ENCODE measurements around the gene PLOD2. TPM values are rescaled to one million over a fixed set of nuclear protein-coding genes. Genes with fewer than 3 reads are reported as not detected.

PLOD2 gene
- total RNA-seq, 2 experiments from 2014 or later = 1.1 to 1.3 TPM

- POLR2A ChIA-PET = no interaction called here
These were observed 102.7 kb downstream of the PLOD2 start for GRCh38 chr3:146058241-146058640.

GRCh38 chr3:146052791-146053310, 108.1 kb downstream of the PLOD2 start:
- H3K4me1 Mint-ChIP-seq = no peaks in the 10 kb centered on the region
- no peaks in the 10 kb centered on the region for H3K36me3 Mint-ChIP-seq (ENCODE audit: low read depth)
- H3K27ac Mint-ChIP-seq = no peak overlapping the region
- no peaks in the 10 kb centered on the region for H3K9me3 Mint-ChIP-seq (ENCODE audit: low read depth)
- no peaks in the 10 kb centered on the region for H3K27me3 Mint-ChIP-seq
- CTCF ChIA-PET = interaction anchor here (0.8 kb wide), 1 partner anchor 13 kb away, joined by 3 read pairs; no protein-coding TSS in a partner anchor
- DNase-seq (no peak), ATAC-seq (no peak)
- H3K4me3 Mint-ChIP-seq = no peak overlapping the region
- intact Hi-C loops (cut with DNase I, micrococcal nuclease) = no loop called here
- POLR2A ChIA-PET = no interaction called here

More at GRCh38 chr3:146058241-146058640, 102.7 kb downstream of the PLOD2 start:
- DNase-seq (no peak), ATAC-seq (no peak)
- Mint-ChIP-seq H3K4me1 (no peaks in the 10 kb centered on the region), H3K36me3 (ENCODE audit: low read depth) (no peaks in the 10 kb centered on the region), H3K27me3 (no peaks in the 10 kb centered on the region), H3K4me3 (no peak overlapping the region), H3K27ac (no peak overlapping the region), H3K9me3 (ENCODE audit: low read depth) (no peaks in the 10 kb centered on the region)
- intact Hi-C loops (cut with DNase I, micrococcal nuclease) = no loop called here
- CTCF ChIA-PET = no interaction called here

GRCh38 chr3:146052056-146052790, 108.8 kb downstream of the PLOD2 start:
- Mint-ChIP-seq H3K4me1 (no peaks in the 10 kb centered on the region), H3K9me3 (ENCODE audit: low read depth) (no peaks in the 10 kb centered on the region), H3K36me3 (ENCODE audit: low read depth) (no peaks in the 10 kb centered on the region), H3K27ac (no peak overlapping the region), H3K27me3 (no peaks in the 10 kb centered on the region), H3K4me3 (no peak overlapping the region)
- intact Hi-C loops (cut with DNase I, micrococcal nuclease) = no loop called here
- CTCF ChIA-PET = interaction anchor here (0.8 kb wide), 1 partner anchor 13 kb away, joined by 3 read pairs; no protein-coding TSS in a partner anchor
- DNase-seq (no peak), ATAC-seq (no peak)
- POLR2A ChIA-PET = no interaction called here

GRCh38 chr3:146050691-146051090, 110.3 kb downstream of the PLOD2 start:
- Mint-ChIP-seq H3K36me3 (ENCODE audit: low read depth) (no peaks in the 10 kb centered on the region), H3K27ac (no peak overlapping the region), H3K9me3 (ENCODE audit: low read depth) (peaks cover 4% of the 10 kb centered on the region), H3K4me3 (no peak overlapping the region), H3K27me3 (no peaks in the 10 kb centered on the region), H3K4me1 (no peaks in the 10 kb centered on the region)
- ATAC-seq (no peak), DNase-seq (no peak)
- CTCF ChIA-PET = interaction anchor here (1.3 kb wide), 1 partner anchor 15 kb away, joined by 3 read pairs; no protein-coding TSS in a partner anchor
- intact Hi-C loops (cut with DNase I, micrococcal nuclease) = no loop called here
- POLR2A ChIA-PET = no interaction called here

- ChIA-PET CTCF (no interaction called here), POLR2A (no interaction called here)
- H3K4me3 Mint-ChIP-seq = no peak overlapping the region
- H3K4me1 Mint-ChIP-seq = no peaks in the 10 kb centered on the region
- no peak overlapping the region for H3K27ac Mint-ChIP-seq
- H3K9me3 Mint-ChIP-seq (ENCODE audit: low read depth) = peaks cover 4% of the 10 kb centered on the region
- no peaks in the 10 kb centered on the region for H3K36me3 Mint-ChIP-seq (ENCODE audit: low read depth)
- intact Hi-C loops (cut with DNase I, micrococcal nuclease) = no loop called here
- ATAC-seq (no peak), DNase-seq (no peak)
- H3K27me3 Mint-ChIP-seq = no peaks in the 10 kb centered on the region
These were observed 113.5 kb downstream of the PLOD2 start for GRCh38 chr3:146047485-146047884.

GRCh38 chr3:146044046-146044445, 116.9 kb downstream of the PLOD2 start:
- CTCF ChIA-PET = no interaction called here
- no peak for ATAC-seq
- Mint-ChIP-seq H3K27me3 (no peaks in the 10 kb centered on the region), H3K4me3 (no peak overlapping the region), H3K9me3 (ENCODE audit: low read depth) (peaks cover 4% of the 10 kb centered on the region), H3K27ac (no peak overlapping the region), H3K4me1 (no peaks in the 10 kb centered on the region), H3K36me3 (ENCODE audit: low read depth) (no peaks in the 10 kb centered on the region)
- no peak for DNase-seq
- POLR2A ChIA-PET = no interaction called here
- intact Hi-C loops (cut with DNase I, micrococcal nuclease) = no loop called here

- no peak for ATAC-seq
- H3K27ac Mint-ChIP-seq = no peak overlapping the region
- no peak for DNase-seq
- H3K4me1 Mint-ChIP-seq = no peaks in the 10 kb centered on the region
- H3K4me3 Mint-ChIP-seq = no peak overlapping the region
- no peaks in the 10 kb centered on the region for H3K36me3 Mint-ChIP-seq (ENCODE audit: low read depth)
- intact Hi-C loops (cut with DNase I, micrococcal nuclease) = no loop called here
- no peaks in the 10 kb centered on the region for H3K9me3 Mint-ChIP-seq (ENCODE audit: low read depth)
- CTCF ChIA-PET = no interaction called here
- POLR2A ChIA-PET = no interaction called here
- no peaks in the 10 kb centered on the region for H3K27me3 Mint-ChIP-seq
These were observed 120.4 kb downstream of the PLOD2 start for GRCh38 chr3:146040630-146041029.

- Mint-ChIP-seq H3K27ac (no peak overlapping the region), H3K27me3 (no peaks in the 10 kb centered on the region), H3K9me3 (ENCODE audit: low read depth) (no peaks in the 10 kb centered on the region), H3K36me3 (ENCODE audit: low read depth) (no peaks in the 10 kb centered on the region), H3K4me1 (no peaks in the 10 kb centered on the region), H3K4me3 (no peak overlapping the region)
- intact Hi-C loops (cut with DNase I, micrococcal nuclease) = no loop called here
- DNase-seq (no peak), ATAC-seq (no peak)
- ChIA-PET CTCF (no interaction called here), POLR2A (no interaction called here)
These were observed 123.3 kb downstream of the PLOD2 start for GRCh38 chr3:146037697-146038096.

- ATAC-seq (no peak), DNase-seq (no peak)
- H3K4me1 Mint-ChIP-seq = no peaks in the 10 kb centered on the region
- no peaks in the 10 kb centered on the region for H3K27me3 Mint-ChIP-seq
- H3K9me3 Mint-ChIP-seq (ENCODE audit: low read depth) = peaks cover 2% of the 10 kb centered on the region
- H3K27ac Mint-ChIP-seq = no peak overlapping the region
- CTCF ChIA-PET = no interaction called here
- no peak overlapping the region for H3K4me3 Mint-ChIP-seq
- no peaks in the 10 kb centered on the region for H3K36me3 Mint-ChIP-seq (ENCODE audit: low read depth)
- POLR2A ChIA-PET = no interaction called here
- intact Hi-C loops (cut with DNase I, micrococcal nuclease) = no loop called here
These were observed 124.7 kb downstream of the PLOD2 start for GRCh38 chr3:146036281-146036680.

GRCh38 chr3:146035366-146035765, 125.6 kb downstream of the PLOD2 start:
- intact Hi-C loops (cut with DNase I, micrococcal nuclease) = no loop called here
- ChIA-PET POLR2A (no interaction called here), CTCF (no interaction called here)
- H3K27ac Mint-ChIP-seq = no peak overlapping the region
- H3K27me3 Mint-ChIP-seq = no peaks in the 10 kb centered on the region
- no peak overlapping the region for H3K4me3 Mint-ChIP-seq
- no peaks in the 10 kb centered on the region for H3K36me3 Mint-ChIP-seq (ENCODE audit: low read depth)
- H3K4me1 Mint-ChIP-seq = no peaks in the 10 kb centered on the region
- DNase-seq (no peak), ATAC-seq (no peak)
- H3K9me3 Mint-ChIP-seq (ENCODE audit: low read depth) = peaks cover 3% of the 10 kb centered on the region

- no peaks in the 10 kb centered on the region for H3K27me3 Mint-ChIP-seq
- CTCF ChIA-PET = no interaction called here
- no peaks in the 10 kb centered on the region for H3K4me1 Mint-ChIP-seq
- DNase-seq = no peak
- H3K4me3 Mint-ChIP-seq = no peak overlapping the region
- H3K9me3 Mint-ChIP-seq (ENCODE audit: low read depth) = peaks cover 5% of the 10 kb centered on the region
- ATAC-seq = no peak
- H3K27ac Mint-ChIP-seq = no peak overlapping the region
- POLR2A ChIA-PET = no interaction called here
- intact Hi-C loops (cut with DNase I, micrococcal nuclease) = no loop called here
- no peaks in the 10 kb centered on the region for H3K36me3 Mint-ChIP-seq (ENCODE audit: low read depth)
These were observed 127.0 kb downstream of the PLOD2 start for GRCh38 chr3:146033950-146034349.

GRCh38 chr3:146026547-146026946, 134.4 kb downstream of the PLOD2 start:
- ChIA-PET CTCF (interaction anchor here (1.9 kb wide), 1 partner anchor 39 kb away, joined by 6 read pairs; no protein-coding TSS in a partner anchor), POLR2A (no interaction called here)
- no peaks in the 10 kb centered on the region for H3K27me3 Mint-ChIP-seq
- H3K9me3 Mint-ChIP-seq (ENCODE audit: low read depth) = peaks cover 9% of the 10 kb centered on the region
- H3K36me3 Mint-ChIP-seq (ENCODE audit: low read depth) = no peaks in the 10 kb centered on the region
- intact Hi-C loops (cut with DNase I, micrococcal nuclease) = no loop called here
- H3K4me3 Mint-ChIP-seq = no peak overlapping the region
- ATAC-seq = no peak
- H3K4me1 Mint-ChIP-seq = no peaks in the 10 kb centered on the region
- no peak overlapping the region for H3K27ac Mint-ChIP-seq
- DNase-seq = no peak
